Right ventricle myocardium superior (tissue), 1 donor: Measurements from ENCODE around the gene SPTAN1. TPM values are rescaled to one million over a fixed set of nuclear protein-coding genes. Genes with fewer than 3 reads are reported as not detected.
"Not testable (repeated sequence)": the region's sequence is repeated elsewhere in the genome, so short reads cannot be mapped to it uniquely, and the experiment has no call there.

Source experiments
- ATAC-seq: fragments of 200-7000 bp; cut with Tn5 transposase; one replicate; pipeline ENCODE4 v1.9.1; 2020; ENCODE audit warnings: mild to moderate bottlenecking; ENCODE audit not compliant: poor library complexity
- DNase-seq: peaks from one replicate; pipeline ENCODE4 v3.0.0-alpha.2; 2020
- intact Hi-C: fragments of 100-400 bp; cut with DNase I; formaldehyde crosslinking; loops from one replicate; pipeline ENCODE4 v1.11.2; 2022
- total RNA-seq: library from RNA; stranded (reverse); fragmentation: NEBNext Ultra II Directional; extraction: Animal tissue kit (Norgen Biotek cat#: 25700); gene quantifications from one replicate; pipeline ENCODE4 v1.2.1, GENCODE V29; 2021
- donor health status: DM: no; HTN: yes; CAD: no; lungs with severe emphysema.

SPTAN1 gene
- total RNA-seq, 1 donor from 2014 or later = 203 TPM

DNA sequence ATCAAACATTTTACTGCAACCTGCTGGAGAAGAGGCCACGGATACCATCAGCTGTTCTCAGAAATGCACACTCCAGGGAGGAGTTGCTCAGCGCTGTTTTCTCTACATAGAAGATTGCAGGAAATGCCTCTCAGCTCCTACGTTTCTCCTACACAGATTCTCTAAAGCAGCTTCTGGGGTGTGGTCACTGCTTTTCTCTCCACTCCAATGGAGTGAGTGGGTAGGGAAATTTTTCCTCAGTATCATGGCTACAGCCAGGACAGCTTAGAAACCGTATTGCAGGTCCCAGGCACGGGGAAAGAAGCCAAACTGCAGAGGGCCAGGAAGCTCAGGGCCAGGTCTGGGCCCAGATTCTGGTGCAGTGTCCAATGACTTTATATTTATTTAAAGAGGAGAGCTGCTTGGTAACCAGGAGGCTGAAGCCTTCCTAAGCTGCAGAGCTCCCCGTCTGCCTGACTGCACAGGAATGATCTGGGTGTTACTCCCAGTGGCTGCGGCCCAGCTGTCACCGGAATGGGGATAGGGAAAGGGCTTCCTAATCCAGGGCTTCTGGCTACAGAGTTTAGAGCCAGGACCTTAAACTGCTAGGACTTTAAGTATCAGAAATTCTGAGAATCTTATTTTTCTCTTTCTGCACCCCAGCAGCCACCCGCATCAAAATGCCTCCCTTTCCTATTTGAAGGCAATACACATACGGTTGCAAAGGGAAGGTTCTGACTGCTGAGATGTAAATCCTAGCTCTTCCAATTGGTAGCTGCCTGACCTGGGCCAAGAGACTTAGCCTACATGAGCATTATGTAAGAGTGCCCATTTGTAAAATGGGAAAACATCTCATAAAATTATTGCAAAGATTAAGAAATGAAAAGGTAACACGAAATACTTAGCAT is 1.4 kb upstream of the SPTAN1 start:
- intact Hi-C loops = loop anchor here (5.0 kb wide), 1 partner anchor 94 kb away; the partner anchor contains the start of gene ODF2
- DNase-seq (peak; percentile 50), ATAC-seq (peak; percentile 14)

DNA sequence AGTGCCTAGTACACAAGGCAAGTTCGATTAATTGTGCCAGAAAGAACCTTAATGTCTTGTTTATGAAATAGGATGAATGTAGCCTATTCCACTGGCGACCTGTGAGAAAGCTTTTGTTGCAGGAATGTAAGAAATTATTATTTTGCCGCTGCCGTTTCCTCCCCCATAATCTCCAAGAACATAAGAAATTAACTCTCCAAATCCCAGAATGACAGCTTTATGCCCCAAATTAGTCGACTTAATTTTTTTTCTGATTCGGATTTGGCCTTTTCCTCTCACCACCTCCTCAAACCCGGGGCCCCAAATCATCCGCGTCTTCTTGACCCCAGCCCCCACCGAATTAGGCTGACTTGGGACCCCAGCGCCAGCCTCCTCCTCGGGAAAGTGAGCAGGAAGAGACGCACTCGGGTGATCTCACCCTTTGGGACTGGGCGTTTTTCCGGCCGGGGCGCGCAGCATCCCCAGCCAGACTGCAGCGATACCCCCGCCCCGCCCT is 682 bp upstream of the SPTAN1 start:
- intact Hi-C loops = loop anchor here (5.0 kb wide), 1 partner anchor 94 kb away; the partner anchor contains the start of gene ODF2
- DNase-seq (no peak), ATAC-seq (no peak)

DNA sequence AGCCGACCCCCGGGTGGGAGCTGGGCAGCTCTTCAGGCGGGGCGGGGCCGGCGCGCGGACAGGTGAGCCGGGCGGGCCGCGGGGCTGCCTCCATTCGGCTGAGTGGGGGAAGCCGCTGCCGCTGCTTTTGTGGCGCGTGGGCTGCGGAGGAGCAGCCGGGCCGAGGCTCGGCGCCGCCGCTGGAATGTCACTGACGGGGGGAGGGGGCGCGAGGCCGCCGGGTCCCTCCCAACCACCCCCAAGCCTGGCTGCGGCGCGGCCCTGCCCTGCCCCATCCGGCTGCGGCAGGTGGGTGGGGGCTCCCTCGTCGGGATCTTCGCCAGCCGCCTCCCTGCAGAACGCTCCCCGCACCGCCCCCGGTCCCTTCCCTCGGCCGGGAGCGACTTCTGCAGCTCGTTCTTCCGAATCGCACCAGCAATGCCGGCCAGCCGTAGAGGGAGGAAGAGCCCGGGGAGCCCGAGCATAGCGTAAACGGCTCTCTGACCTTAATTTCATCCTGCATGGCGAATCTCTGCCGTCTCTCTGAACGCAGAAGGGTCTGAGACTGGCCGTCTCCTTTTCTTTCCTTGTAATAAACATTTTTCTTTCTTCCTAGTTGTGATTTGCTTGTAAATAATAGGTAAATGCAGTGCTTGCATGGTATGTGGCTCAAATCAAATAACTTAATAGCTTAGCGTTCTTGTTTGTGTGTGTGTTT is 505 bp downstream of the SPTAN1 start:
- DNase-seq (peak; percentile 72), ATAC-seq (peak; percentile 33)
- intact Hi-C loops = loop anchor here (5.0 kb wide), 1 partner anchor 96 kb away; the partner anchor contains the start of gene ODF2

DNA sequence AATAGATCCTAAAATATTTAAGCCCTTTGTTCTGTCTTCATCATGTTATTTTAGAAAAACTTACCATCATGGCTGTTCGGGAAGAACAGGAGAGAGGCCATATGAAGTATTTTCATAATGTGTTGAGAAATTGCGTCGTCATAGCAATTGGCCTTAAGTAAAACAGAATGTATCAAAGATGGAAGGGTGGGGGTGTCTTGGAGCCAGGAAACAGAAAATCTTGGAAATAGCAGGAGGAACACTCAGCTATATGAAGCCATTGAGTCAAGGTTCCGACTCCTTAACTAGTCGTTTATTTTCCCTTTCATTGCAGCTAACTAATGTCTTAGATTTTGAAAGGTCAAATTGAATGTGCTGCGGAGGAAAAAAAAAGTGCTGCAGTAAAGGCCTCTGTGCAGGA is 1.3 kb downstream of the SPTAN1 start:
- DNase-seq (no peak), ATAC-seq (no peak)
- intact Hi-C loops = loop anchor here (5.0 kb wide), 1 partner anchor 96 kb away; the partner anchor contains the start of gene ODF2

DNA sequence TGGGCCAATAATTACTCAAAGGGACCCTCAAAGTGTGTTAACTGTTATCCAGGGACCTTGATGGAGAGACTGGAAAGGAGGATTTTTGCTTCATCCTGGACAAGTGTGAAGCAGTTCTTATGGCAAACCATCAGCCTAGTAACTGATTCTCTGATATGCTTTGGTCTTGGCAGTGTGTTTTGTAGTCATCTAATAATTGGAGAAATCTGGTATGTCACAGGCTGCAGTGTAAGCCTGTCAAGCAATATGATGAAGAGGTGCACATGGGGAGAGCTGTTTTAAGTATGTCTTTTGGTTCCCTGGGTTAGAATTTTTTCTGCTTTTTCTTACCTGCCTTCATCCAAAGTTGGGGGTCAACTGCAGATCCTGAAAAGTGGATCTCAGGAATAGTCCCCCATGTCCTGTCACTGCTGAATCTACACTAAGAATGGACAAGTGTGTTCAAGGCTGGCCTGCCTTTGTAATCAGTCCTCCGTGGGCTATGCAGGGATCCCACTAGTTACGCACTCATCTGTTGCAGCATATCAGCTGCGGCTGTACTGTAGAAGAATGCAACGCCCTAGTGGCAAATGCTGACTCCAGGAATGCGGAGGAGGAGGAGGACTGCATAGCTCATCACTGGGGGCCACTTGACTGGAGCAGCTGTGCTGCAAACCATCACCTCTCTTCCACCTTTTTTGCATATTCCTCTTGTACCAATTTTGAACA is 1.9 kb downstream of the SPTAN1 start:
- intact Hi-C loops = loop anchor here (5.0 kb wide), 1 partner anchor 97 kb away; the partner anchor contains the start of gene ODF2
- ATAC-seq = peak; percentile 26
- DNase-seq = peak; percentile 51

DNA sequence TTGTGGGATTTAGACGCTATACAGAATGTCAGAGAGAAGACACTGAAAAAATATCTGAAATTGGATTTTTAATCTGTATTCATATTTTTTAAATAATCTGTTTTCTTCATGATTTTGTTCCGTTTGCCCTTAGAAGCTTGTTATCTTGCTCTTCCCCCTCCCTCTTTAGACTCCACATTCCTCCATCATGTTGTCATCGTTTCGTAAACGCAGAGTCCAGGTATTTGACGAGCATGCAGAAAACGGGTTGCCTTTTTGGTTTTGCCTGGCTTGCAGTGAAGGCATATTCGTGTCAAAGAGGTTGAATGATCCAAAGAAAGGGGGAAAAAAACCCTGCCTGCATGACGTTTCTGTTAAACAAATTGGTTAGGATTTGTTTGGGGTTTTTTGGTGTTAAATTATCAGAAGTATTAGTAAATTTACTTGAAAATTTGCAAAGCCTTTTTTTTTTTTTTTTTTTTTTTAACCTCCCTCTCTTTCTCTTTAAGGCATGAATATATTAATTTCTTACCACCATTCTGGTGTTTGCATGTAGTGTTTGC is 2.9 kb downstream of the SPTAN1 start:
- ATAC-seq = no peak
- no peak for DNase-seq
- intact Hi-C loops = no loop called here

DNA sequence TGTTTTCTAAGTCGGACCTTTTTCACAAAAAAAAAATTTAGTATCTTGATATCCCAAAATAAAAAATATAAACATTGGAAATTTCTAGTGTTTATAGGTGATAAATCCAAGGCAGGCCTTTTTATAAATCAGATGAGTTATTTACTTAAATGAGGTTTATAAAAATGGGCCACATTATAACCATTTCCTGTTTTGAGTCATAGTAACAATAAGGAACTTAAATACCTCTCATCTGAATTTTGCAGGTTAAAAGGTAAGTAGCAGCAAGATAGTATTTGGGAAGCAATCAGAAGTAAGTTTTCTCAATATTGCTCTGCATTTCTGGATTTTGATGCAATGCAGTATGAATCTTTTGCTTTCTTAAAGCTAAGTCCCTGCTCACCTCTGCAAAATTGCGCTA is 3.9 kb downstream of the SPTAN1 start:
- ATAC-seq (no peak), DNase-seq (no peak)
- intact Hi-C loops = no loop called here

DNA sequence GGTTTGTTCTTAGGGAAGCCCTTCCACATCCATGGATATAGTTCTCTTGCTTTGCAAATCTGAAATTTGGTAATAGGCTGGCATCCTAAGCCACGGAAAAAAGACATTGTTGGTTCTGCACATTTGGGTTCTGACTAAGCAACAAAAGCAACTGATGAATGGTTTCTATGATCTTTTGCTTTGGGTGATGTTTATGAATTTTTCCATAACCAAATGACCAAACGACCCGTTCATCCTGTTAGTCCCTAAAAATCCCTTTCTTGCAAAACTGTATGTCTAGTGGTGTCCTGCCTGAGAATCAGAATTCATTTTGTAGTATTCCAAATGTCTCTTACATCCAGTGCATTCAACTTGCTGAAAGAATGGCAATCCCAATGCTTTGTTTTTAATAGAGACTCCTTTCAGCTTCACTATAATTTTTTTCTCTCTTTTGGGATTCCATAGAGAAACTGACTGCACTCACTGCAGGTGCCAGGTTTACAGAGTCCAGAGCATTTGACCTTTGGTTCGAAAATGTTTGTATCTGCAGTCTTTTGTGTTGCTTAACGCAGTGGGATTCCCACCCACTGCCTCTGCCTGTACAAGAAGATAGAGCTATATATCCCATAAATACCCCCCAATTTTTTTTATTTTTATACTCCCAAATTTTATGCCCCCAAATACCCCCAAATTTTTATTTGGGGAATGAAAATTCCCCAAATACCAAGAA is 4.7 kb downstream of the SPTAN1 start:
- no peak for ATAC-seq
- intact Hi-C loops = no loop called here

DNA sequence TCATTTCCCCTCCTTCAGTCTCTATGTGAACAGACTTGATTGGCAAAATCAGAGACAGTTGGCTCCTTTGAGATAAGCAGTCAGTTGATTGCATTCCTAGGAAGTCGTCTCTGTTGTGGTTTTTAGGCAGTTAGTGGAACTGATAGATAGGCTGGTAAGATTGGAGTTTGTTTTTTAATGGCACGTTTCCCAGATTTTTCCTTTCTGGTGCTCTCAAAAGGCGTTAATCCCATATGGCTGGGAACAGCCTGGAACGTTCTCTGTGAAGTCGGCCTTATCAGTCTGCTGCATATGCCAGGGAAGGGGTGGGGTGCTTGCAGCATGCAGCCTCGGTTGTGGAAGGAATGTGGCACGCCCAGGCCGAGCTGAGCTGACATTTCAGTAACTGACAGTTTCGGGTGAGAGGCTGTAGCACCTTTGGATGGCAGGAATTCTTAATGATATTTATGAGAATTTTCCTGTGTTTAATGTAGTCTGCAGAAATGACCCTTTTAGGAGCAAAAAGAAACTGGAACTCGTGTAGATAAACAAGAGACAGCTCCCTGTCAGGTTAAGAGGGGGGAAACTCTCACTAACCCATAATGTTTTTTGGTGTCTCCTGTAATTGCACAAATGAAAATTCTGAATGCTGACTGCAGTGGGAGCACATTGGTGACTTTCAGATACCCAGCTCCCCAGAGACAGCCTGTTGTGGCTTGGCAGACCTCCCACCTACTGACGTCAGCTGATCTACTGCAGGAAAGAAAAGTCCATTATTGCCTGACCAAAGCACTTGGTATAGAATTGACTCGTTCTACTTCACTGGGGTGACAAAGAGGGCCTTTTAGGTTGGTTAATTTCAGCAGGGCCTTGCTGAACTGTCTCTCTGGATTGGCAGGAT is 6.3 kb downstream of the SPTAN1 start:
- intact Hi-C loops = no loop called here
- ATAC-seq = peak; percentile 79
- peak; percentile 88 for DNase-seq

More for the DNA sequence above, 4.7 kb downstream of the SPTAN1 start:
- DNase-seq = no peak

DNA sequence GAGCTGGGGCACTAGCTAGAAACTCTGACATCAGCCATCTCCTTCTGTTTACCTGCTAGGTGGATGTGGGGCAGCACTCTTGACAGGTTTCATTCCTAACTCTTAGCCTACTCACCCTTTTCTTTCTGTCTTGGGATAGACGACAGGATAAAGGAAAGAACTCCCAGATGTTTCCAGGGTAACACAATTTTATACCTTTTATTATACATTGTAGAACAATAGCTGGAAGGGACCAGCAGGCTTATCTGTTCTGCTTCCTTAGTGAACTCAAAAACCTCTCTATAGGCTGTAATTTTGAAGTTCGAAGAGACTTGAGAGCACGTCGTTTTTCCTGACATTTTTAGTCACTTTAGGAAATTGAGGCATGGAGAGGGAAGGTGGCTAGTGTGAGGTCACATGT is 13.2 kb downstream of the SPTAN1 start:
- no peak for ATAC-seq
- DNase-seq = no peak
- intact Hi-C loops = no loop called here

DNA sequence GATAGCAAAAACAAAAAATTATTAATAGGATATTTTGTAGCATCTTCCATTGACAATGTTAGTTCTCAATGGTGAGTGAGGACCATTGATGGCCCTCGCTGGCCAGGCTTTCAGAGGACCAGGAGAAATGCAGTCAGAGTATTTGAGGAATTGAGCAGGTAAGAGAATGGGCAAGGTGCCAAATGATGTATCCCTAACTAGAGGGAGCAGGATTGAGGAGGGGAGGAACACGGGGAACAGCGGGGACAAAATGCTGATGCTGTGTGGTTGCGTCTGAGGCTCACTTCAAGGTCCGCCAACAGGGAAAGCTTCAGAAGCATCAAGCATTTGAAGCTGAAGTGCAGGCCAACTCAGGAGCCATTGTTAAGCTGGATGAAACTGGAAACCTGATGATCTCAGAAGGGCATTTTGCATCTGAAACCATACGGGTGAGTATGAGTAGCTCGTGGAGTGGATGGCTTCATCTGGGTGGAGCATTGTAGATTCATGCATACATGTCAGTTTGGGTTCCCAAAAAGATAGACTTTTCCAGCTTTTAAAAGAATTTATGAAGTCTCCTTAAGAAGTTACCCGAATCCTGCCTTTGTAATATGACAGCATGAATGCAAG is 16.2 kb downstream of the SPTAN1 start:
- ATAC-seq (no peak), DNase-seq (no peak)
- intact Hi-C loops = no loop called here

DNA sequence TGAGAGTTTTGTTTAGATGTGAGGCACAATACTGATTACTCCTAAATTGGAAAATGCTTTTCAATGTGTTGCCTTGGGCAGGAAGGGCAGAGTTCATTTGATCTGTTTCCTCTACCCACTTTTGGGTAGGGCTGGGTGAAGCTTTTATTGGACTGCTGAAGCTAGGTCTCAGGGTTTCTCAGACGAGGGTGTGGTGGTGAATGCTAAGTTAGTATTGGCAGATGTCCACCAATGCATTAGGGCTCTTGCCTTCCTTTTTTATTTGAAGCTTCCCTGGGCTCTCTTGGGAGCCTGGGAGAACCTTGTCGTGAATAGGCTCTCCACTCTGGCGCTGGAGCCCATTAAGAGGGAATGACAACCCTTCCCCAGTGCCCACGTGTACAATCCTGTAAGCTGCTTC is 23.1 kb downstream of the SPTAN1 start:
- ATAC-seq (peak; percentile 36), DNase-seq (no peak)
- intact Hi-C loops = no loop called here

DNA sequence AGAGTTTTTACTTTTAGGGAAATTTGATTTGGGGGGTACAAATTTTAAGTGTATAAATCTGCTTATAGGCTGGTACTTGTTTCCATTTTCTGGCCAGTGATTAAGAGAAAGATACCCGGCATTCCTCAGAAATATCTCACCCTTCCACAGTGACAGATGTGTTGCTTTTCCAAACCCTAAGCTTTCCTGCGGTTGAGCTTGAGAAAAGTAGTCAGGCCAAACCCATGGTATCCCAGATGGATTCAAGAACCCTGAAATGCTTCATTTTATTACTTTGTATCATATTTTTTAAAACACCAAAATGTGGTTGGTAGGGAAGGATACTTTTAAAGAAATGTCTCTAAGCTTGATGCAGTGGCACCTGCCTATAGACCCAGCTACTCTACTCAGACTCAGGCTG is 23.5 kb downstream of the SPTAN1 start:
- DNase-seq (no peak), ATAC-seq (no peak)
- intact Hi-C loops = no loop called here

DNA sequence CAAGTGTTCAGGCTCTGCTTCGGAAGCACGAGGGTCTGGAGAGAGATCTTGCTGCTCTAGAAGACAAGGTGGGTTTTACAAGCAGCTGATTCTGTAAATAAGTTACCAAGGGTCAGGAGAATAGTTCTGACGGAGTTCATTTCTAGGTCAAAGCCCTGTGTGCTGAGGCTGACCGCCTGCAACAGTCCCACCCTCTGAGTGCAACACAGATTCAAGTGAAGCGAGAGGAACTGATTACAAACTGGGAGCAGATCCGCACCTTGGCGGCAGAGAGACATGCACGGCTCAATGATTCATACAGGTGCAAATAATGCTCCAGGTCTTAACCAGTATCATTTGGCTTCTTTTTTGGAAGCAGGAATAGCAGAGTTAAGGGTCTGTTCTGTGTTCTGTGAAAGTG is 24.8 kb downstream of the SPTAN1 start:
- ATAC-seq = no peak
- intact Hi-C loops = no loop called here
- DNase-seq = no peak

DNA sequence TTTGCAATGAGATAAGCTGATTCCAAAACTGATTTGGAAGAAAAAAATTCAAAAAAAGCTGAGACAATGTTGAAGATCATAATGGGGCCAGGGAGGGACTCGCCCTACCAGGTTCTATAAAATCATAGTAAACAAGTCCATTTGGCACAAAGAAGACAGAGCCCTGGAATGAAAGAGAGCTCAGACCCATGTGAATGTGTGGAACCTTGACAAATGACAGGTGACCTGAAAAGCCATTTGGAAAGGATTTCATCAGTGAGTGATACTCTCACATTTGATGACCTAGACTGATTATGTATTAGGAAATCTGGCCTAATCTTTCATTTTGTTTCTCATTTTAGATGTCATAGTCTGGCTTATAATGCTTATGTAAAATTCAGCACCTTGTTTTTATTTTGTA is 26.8 kb downstream of the SPTAN1 start:
- ATAC-seq = no peak
- DNase-seq = no peak
- intact Hi-C loops = no loop called here

DNA sequence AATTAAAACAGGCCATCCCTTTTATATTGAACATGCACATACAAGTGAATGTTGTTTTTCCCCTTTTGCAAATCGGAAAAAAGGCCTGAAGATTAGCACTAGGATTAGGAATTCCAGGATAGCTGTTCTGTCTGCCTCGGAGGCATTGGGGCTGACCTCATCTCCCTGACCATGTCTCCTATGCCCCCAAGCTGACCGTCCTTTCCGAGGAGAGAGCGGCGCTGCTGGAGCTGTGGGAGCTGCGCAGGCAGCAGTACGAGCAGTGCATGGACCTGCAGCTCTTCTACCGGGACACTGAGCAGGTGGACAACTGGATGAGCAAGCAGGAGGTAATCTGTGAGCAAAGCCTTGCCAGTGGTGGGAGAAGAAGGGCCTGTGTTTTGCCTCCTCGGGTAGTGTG is 28.3 kb downstream of the SPTAN1 start:
- DNase-seq (no peak), ATAC-seq (no peak)
- intact Hi-C loops = no loop called here

DNA sequence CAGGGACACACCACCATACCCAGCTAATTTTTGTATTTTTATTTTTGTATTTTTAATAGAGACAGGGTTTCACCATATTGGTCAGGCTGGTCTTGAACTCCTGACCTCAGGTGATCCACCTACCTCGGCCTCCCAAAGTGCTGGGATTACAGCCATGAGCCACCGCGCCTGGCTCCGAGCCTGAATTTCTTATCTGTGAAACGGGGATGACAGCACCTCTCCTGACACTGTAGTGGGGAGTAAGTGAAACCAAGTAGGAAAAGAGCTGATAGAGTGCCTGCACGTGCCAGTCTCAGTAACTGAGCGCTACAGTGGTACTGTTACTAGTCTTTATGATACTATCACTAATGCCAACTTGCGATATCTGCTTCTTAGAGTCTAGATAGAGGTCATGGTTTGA is 32.8 kb downstream of the SPTAN1 start:
- ATAC-seq = peak; percentile 84
- peak; percentile 67 for DNase-seq
- intact Hi-C loops = not testable (repeated sequence)
